HL-60 (cell line): ENCODE data around the gene ATP1A4.

Experiments used
- POLR2AphosphoS5 ChIP-seq: IDR thresholded peaks from 2 replicates; pipeline ENCODE4 v1.6.1; 2012; ENCODE audit warnings: low read depth
- REST ChIP-seq: IDR thresholded peaks from 2 replicates; pipeline ENCODE4 v1.6.1; 2012; ENCODE audit warnings: low read depth; ENCODE audit not compliant: insufficient replicate concordance
- TF ChIP-seq, protein P1 (sequence below): IDR thresholded peaks from one replicate; pipeline ENCODE4 v1.5.1; 2011; ENCODE audit warnings: low read length, control low read depth, inconsistent platforms; ENCODE audit not compliant: insufficient read depth

- TF ChIP-seq, protein P1, sequence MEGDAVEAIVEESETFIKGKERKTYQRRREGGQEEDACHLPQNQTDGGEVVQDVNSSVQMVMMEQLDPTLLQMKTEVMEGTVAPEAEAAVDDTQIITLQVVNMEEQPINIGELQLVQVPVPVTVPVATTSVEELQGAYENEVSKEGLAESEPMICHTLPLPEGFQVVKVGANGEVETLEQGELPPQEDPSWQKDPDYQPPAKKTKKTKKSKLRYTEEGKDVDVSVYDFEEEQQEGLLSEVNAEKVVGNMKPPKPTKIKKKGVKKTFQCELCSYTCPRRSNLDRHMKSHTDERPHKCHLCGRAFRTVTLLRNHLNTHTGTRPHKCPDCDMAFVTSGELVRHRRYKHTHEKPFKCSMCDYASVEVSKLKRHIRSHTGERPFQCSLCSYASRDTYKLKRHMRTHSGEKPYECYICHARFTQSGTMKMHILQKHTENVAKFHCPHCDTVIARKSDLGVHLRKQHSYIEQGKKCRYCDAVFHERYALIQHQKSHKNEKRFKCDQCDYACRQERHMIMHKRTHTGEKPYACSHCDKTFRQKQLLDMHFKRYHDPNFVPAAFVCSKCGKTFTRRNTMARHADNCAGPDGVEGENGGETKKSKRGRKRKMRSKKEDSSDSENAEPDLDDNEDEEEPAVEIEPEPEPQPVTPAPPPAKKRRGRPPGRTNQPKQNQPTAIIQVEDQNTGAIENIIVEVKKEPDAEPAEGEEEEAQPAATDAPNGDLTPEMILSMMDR, result no peak
- no peak for TF ChIP-seq REST
- TF ChIP-seq POLR2AphosphoS5, result no peak
These were observed 45.8 kb downstream of the ATP1A4 start for GRCh38 chr1:160197231-160197630.
